Naive B cell (primary cell): Measurements from ENCODE around the gene SHC3. TPM values are rescaled to one million over a fixed set of nuclear protein-coding genes. Genes with fewer than 3 reads are reported as not detected.

Experiments
- ATAC-seq, 2 donors: fragments of 150-1000 bp; cut with Tn5 transposase; 2 replicates each; pipeline ENCODE4 v1.10.0; 2021; ENCODE audit warnings: low read depth in 2 of 2, mild to moderate bottlenecking in 2 of 2, moderate library complexity in 2 of 2
- DNase-seq: peaks from one replicate; pipeline ENCODE4 v3.0.0; 2022
- H3K27ac Mint-ChIP-seq, 6 donors: one replicate each; pipeline ENCODE4 v1.8.0; 2020 to 2022; ENCODE audit warnings: mild to moderate bottlenecking in 6 of 6, mixed read lengths in 6 of 6, moderate library complexity in 5 of 6, inconsistent platforms in 2 of 6
- H3K27me3 Mint-ChIP-seq, 3 donors: one replicate each; pipeline ENCODE4 v1.8.0; 2021 to 2022; ENCODE audit warnings: mixed read lengths in 3 of 3, mild to moderate bottlenecking in 1 of 3
- H3K36me3 Mint-ChIP-seq, 2 donors: one replicate each; pipeline ENCODE4 v1.8.0; 2020 to 2022; ENCODE audit warnings: mixed read lengths in 2 of 2, inconsistent platforms in 1 of 2, mild to moderate bottlenecking in 1 of 2
- H3K4me1 Mint-ChIP-seq, 3 donors: one replicate each; pipeline ENCODE4 v1.8.0; 2020 to 2022; ENCODE audit warnings: mixed read lengths in 3 of 3, inconsistent platforms in 1 of 3, mild to moderate bottlenecking in 1 of 3, moderate library complexity in 1 of 3
- H3K4me3 Mint-ChIP-seq, 8 donors: one replicate each; pipeline ENCODE4 v1.8.0; 2020 to 2022; ENCODE audit warnings: mild to moderate bottlenecking in 8 of 8, mixed read lengths in 8 of 8, moderate library complexity in 8 of 8, inconsistent platforms in 2 of 8
- H3K9me3 Mint-ChIP-seq, 7 donors: one replicate each; pipeline ENCODE4 v1.8.0; 2020 to 2022; ENCODE audit warnings: mixed read lengths in 7 of 7, mild to moderate bottlenecking in 5 of 7, inconsistent platforms in 2 of 7, moderate library complexity in 1 of 7
- polyA plus RNA-seq, 6 donors: library from polyadenylated mRNA; unstranded; fragments of 300-500 nt; fragmentation: Illumina TruSeq; gene quantifications; one replicate each; pipeline ENCODE4 v1.2.3, GENCODE V29; 2021; ENCODE audit warnings: low read depth in 6 of 6

Gene SHC3
- polyA plus RNA-seq, 6 donors from 2014 or later = 0.04 to 0.24 TPM; not detected in 4

GRCh38 chr9:89137542-89138462, 40.8 kb downstream of the SHC3 start:
- peaks cover 0 to 34% (median 15%) of the 10 kb centered on the region in 7 donors for H3K9me3 Mint-ChIP-seq
- H3K27me3 Mint-ChIP-seq = peaks cover 7 to 20% (median 8%) of the 10 kb centered on the region in 3 donors
- H3K4me3 Mint-ChIP-seq = no peak overlapping the region
- DNase-seq (no peak), ATAC-seq (no peak)
- no peaks in the 10 kb centered on the region for H3K4me1 Mint-ChIP-seq
- H3K36me3 Mint-ChIP-seq = no peaks in the 10 kb centered on the region
- no peak overlapping the region for H3K27ac Mint-ChIP-seq

GRCh38 chr9:89135591-89136166, 42.9 kb downstream of the SHC3 start:
- Mint-ChIP-seq H3K4me1 (no peaks in the 10 kb centered on the region), H3K4me3 (no peak overlapping the region), H3K36me3 (no peaks in the 10 kb centered on the region), H3K27me3 (peaks cover 7 to 29% (median 9%) of the 10 kb centered on the region in 3 donors), H3K9me3 (peaks cover 2 to 40% (median 24%) of the 10 kb centered on the region in 7 donors), H3K27ac (no peak overlapping the region)
- ATAC-seq = no peak
- no peak for DNase-seq

- H3K27ac Mint-ChIP-seq = no peak overlapping the region
- no peak for ATAC-seq
- H3K4me3 Mint-ChIP-seq = no peak overlapping the region
- H3K9me3 Mint-ChIP-seq = peaks cover 4 to 43% (median 24%) of the 10 kb centered on the region in 7 donors
- H3K36me3 Mint-ChIP-seq = no peaks in the 10 kb centered on the region
- DNase-seq = no peak
- no peaks in the 10 kb centered on the region for H3K4me1 Mint-ChIP-seq
- peaks cover 13 to 28% (median 19%) of the 10 kb centered on the region in 3 donors for H3K27me3 Mint-ChIP-seq
These were observed 43.9 kb downstream of the SHC3 start for GRCh38 chr9:89134709-89135108.

- Mint-ChIP-seq H3K36me3 (peaks cover 0 to 17% of the 10 kb centered on the region in 2 donors), H3K27ac (no peak overlapping the region), H3K4me3 (no peak overlapping the region), H3K9me3 (peaks cover 10 to 58% (median 18%) of the 10 kb centered on the region in 7 donors), H3K4me1 (no peaks in the 10 kb centered on the region), H3K27me3 (peaks cover 18 to 28% (median 18%) of the 10 kb centered on the region in 3 donors)
- no peak for ATAC-seq
- DNase-seq = no peak
These were observed 55.7 kb downstream of the SHC3 start for GRCh38 chr9:89122949-89123348.

- Mint-ChIP-seq H3K4me1 (no peaks in the 10 kb centered on the region), H3K4me3 (no peak overlapping the region), H3K27ac (no peak overlapping the region), H3K9me3 (peaks cover 12 to 36% (median 16%) of the 10 kb centered on the region in 7 donors), H3K36me3 (peaks cover 0 to 17% of the 10 kb centered on the region in 2 donors), H3K27me3 (peaks cover 13 to 31% (median 28%) of the 10 kb centered on the region in 3 donors)
- no peak for DNase-seq
- ATAC-seq = no peak
These were observed 57.9 kb downstream of the SHC3 start for GRCh38 chr9:89120704-89121103.

GRCh38 chr9:89116805-89117192, 61.8 kb downstream of the SHC3 start:
- H3K27ac Mint-ChIP-seq = no peak overlapping the region
- H3K4me3 Mint-ChIP-seq = no peak overlapping the region
- no peaks in the 10 kb centered on the region for H3K4me1 Mint-ChIP-seq
- no peak for ATAC-seq
- peaks cover 0 to 17% of the 10 kb centered on the region in 2 donors for H3K36me3 Mint-ChIP-seq
- H3K27me3 Mint-ChIP-seq = peaks cover 17 to 43% (median 41%) of the 10 kb centered on the region in 3 donors
- H3K9me3 Mint-ChIP-seq = peaks cover 7 to 20% (median 11%) of the 10 kb centered on the region in 7 donors
- no peak for DNase-seq

- DNase-seq (no peak), ATAC-seq (no peak)
- Mint-ChIP-seq H3K4me1 (no peaks in the 10 kb centered on the region), H3K9me3 (peaks cover 8 to 20% (median 11%) of the 10 kb centered on the region in 7 donors), H3K4me3 (no peak overlapping the region), H3K27me3 (peaks cover 15 to 45% (median 41%) of the 10 kb centered on the region in 3 donors), H3K36me3 (peaks cover 0 to 17% of the 10 kb centered on the region in 2 donors), H3K27ac (no peak overlapping the region)
These were observed 62.4 kb downstream of the SHC3 start for GRCh38 chr9:89116064-89116804.

- DNase-seq (no peak), ATAC-seq (no peak)
- peaks cover 0 to 22% of the 10 kb centered on the region in 2 donors for H3K36me3 Mint-ChIP-seq
- H3K27ac Mint-ChIP-seq = no peak overlapping the region
- H3K27me3 Mint-ChIP-seq = peaks cover 15 to 50% (median 47%) of the 10 kb centered on the region in 3 donors
- peaks cover 11 to 25% (median 15%) of the 10 kb centered on the region in 7 donors for H3K9me3 Mint-ChIP-seq
- no peaks in the 10 kb centered on the region for H3K4me1 Mint-ChIP-seq
- no peak overlapping the region for H3K4me3 Mint-ChIP-seq
These were observed 63.2 kb downstream of the SHC3 start for GRCh38 chr9:89115426-89115825.

GRCh38 chr9:89114741-89115140, 63.9 kb downstream of the SHC3 start:
- no peak for ATAC-seq
- Mint-ChIP-seq H3K27me3 (peaks cover 17 to 50% (median 43%) of the 10 kb centered on the region in 3 donors), H3K4me3 (no peak overlapping the region), H3K36me3 (peaks cover 0 to 19% of the 10 kb centered on the region in 2 donors), H3K9me3 (peaks cover 11 to 24% (median 15%) of the 10 kb centered on the region in 7 donors), H3K4me1 (no peaks in the 10 kb centered on the region), H3K27ac (no peak overlapping the region)
- no peak for DNase-seq

GRCh38 chr9:89113851-89114250, 64.8 kb downstream of the SHC3 start:
- no peak overlapping the region for H3K27ac Mint-ChIP-seq

GRCh38 chr9:89112243-89112642, 66.4 kb downstream of the SHC3 start:
- ATAC-seq (no peak), DNase-seq (no peak)
- Mint-ChIP-seq H3K27me3 (peaks cover 14 to 40% (median 29%) of the 10 kb centered on the region in 3 donors), H3K4me1 (no peaks in the 10 kb centered on the region), H3K27ac (no peak overlapping the region), H3K9me3 (peaks cover 0 to 16% (median 11%) of the 10 kb centered on the region in 7 donors), H3K36me3 (peaks cover 6 to 8% of the 10 kb centered on the region in 2 donors), H3K4me3 (no peak overlapping the region)

More at GRCh38 chr9:89113851-89114250, 64.8 kb downstream of the SHC3 start:
- no peak for DNase-seq
- Mint-ChIP-seq H3K4me3 (no peak overlapping the region), H3K36me3 (peaks cover 3 to 11% of the 10 kb centered on the region in 2 donors), H3K4me1 (no peaks in the 10 kb centered on the region), H3K9me3 (peaks cover 2 to 22% (median 14%) of the 10 kb centered on the region in 7 donors), H3K27me3 (peaks cover 17 to 48% (median 38%) of the 10 kb centered on the region in 3 donors)
- no peak for ATAC-seq

- H3K4me1 Mint-ChIP-seq = no peaks in the 10 kb centered on the region
- DNase-seq (no peak), ATAC-seq (no peak)
- H3K27me3 Mint-ChIP-seq = peaks cover 17 to 30% (median 18%) of the 10 kb centered on the region in 3 donors
- H3K4me3 Mint-ChIP-seq = no peak overlapping the region
- H3K36me3 Mint-ChIP-seq = peaks cover 6 to 8% of the 10 kb centered on the region in 2 donors
- H3K27ac Mint-ChIP-seq = no peak overlapping the region
- H3K9me3 Mint-ChIP-seq = peaks cover 0 to 16% (median 8%) of the 10 kb centered on the region in 7 donors
These were observed 69.0 kb downstream of the SHC3 start for GRCh38 chr9:89109666-89110065.

GRCh38 chr9:89107406-89107805, 71.2 kb downstream of the SHC3 start:
- no peak for DNase-seq
- Mint-ChIP-seq H3K4me1 (no peaks in the 10 kb centered on the region), H3K9me3 (peaks cover 0 to 16% (median 8%) of the 10 kb centered on the region in 7 donors), H3K27ac (no peak overlapping the region), H3K27me3 (peaks cover 18 to 30% (median 25%) of the 10 kb centered on the region in 3 donors), H3K4me3 (no peak overlapping the region), H3K36me3 (peaks cover 6 to 8% of the 10 kb centered on the region in 2 donors)
- ATAC-seq = no peak
